T47D (cell line): Measurements from ENCODE around the gene SCUBE3.

ENCODE experiments used
- DNase-seq, 2 experiments: peaks; one replicate each; pipeline versions ENCODE4 v3.0.0 to v3.0.0-alpha.2; 2011 to 2012; ENCODE audit warnings: low read depth in 1 of 2, low spot score in 1 of 2
- JUND ChIP-seq: IDR thresholded peaks from 2 replicates; pipeline ENCODE4 v1.6.1; 2012; ENCODE audit warnings: low read depth
- in situ Hi-C: cut with HindIII; loops from 2 replicates; pipeline ENCODE4 v1.10.0; 2016; ENCODE audit warnings: low sequenced_read_pairs, low pct_unique_long_range_greater_than_20kb

SCUBE3 gene

GRCh38 chr6:35278708-35279107, 65.0 kb downstream of the SCUBE3 start:
- in situ Hi-C loops, result no loop called here
- no peak for TF ChIP-seq JUND
- no peak for DNase-seq

- in situ Hi-C loops, result no loop called here
- no peak for DNase-seq
- TF ChIP-seq JUND, result no peak
Measured at GRCh38 chr6:35280903-35281302, 67.1 kb downstream of the SCUBE3 start.

- no peak for TF ChIP-seq JUND
- no peak for DNase-seq
- in situ Hi-C loops, result no loop called here
Measured at GRCh38 chr6:35282472-35282871, 68.7 kb downstream of the SCUBE3 start.

- no peak for DNase-seq
- in situ Hi-C loops, result no loop called here
- no peak for TF ChIP-seq JUND
Measured at GRCh38 chr6:35283361-35283760, 69.6 kb downstream of the SCUBE3 start.

- in situ Hi-C loops, result no loop called here
- no peak for DNase-seq
Measured at GRCh38 chr6:35287671-35288396, 74.1 kb downstream of the SCUBE3 start.

GRCh38 chr6:35288834-35289233, 75.1 kb downstream of the SCUBE3 start:
- TF ChIP-seq JUND, result no peak
- in situ Hi-C loops, result no loop called here
- no peak for DNase-seq

More at GRCh38 chr6:35287671-35288396, 74.1 kb downstream of the SCUBE3 start:
- TF ChIP-seq JUND, result no peak

- TF ChIP-seq JUND, result no peak
- in situ Hi-C loops, result no loop called here
- DNase-seq, result no peak
Measured at GRCh38 chr6:35291491-35291890, 77.7 kb downstream of the SCUBE3 start.

GRCh38 chr6:35292494-35292893, 78.7 kb downstream of the SCUBE3 start:
- in situ Hi-C loops, result no loop called here
- no peak for TF ChIP-seq JUND
- no peak for DNase-seq

GRCh38 chr6:35293681-35294080, 79.9 kb downstream of the SCUBE3 start:
- no peak for TF ChIP-seq JUND
- in situ Hi-C loops, result no loop called here
- DNase-seq, result no peak

GRCh38 chr6:35294308-35294945, 80.7 kb downstream of the SCUBE3 start:
- TF ChIP-seq JUND, result no peak
- in situ Hi-C loops, result no loop called here
- peak; percentile 65 to 80 for DNase-seq

GRCh38 chr6:35295036-35295435, 81.3 kb downstream of the SCUBE3 start:
- in situ Hi-C loops, result no loop called here
- no peak for DNase-seq
- no peak for TF ChIP-seq JUND

- no peak for DNase-seq
- in situ Hi-C loops, result no loop called here
- no peak for TF ChIP-seq JUND
Measured at GRCh38 chr6:35295521-35296315, 82.0 kb downstream of the SCUBE3 start.
